GM19023 (cell line): Measurements from ENCODE around the gene TMEM120B.
A peak's percentile ranks its signal among the peaks of the same experiment; 100 is the strongest.

Experiments used
- ATAC-seq: cut with Tn5 transposase; IDR thresholded peaks from one replicate; pipeline ENCODE4 v1.9.1; 2021; ENCODE audit warnings: mild to moderate bottlenecking, moderate library complexity; ENCODE audit not compliant: unreplicated experiment

TMEM120B gene

GRCh38 chr12:121770388-121770787 lies 57.8 kb downstream of the TMEM120B start:
- ATAC-seq, result no peak

- ATAC-seq, result no peak
Observed at GRCh38 chr12:121770813-121771625, 58.5 kb downstream of the TMEM120B start.

DNA sequence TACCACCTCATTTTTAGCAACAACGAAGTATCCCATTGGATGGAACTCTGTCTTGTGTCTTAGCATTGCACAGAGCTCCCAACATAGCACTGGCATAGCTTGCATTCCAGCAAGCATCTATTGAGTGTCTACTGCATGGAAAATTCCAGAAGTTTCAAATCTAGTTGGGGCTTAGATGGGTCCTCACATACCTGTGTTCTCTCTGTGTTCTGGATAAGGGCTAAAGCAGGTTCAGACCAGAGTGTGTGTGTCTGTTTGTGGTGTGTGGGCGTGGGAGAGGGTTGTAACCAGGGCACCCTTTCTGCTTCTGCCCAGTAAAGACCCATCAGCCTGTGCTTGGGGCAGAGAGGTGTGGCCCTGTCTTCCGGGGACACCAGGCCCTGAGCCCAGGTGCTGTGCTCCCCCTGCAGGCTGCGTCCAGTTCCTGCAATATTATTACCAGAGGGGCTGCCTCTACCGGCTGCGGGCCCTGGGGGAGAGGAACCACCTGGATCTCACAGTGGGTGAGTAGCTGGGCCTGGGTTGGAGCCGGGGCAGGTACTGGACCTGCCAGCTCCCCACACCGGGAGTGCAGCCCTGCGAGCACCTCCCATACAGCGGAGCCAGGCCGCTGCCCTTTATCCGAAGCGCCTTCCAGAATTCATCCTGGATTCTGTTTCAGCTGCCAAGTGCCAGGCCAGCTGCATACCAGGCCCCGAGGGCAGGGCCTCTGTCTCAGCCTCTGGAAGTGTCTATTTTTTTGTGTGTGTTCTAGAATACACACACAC lies 60.6 kb downstream of the TMEM120B start:
- peak; percentile 73 for ATAC-seq

- no peak for ATAC-seq
Observed at GRCh38 chr12:121774968-121775474, 62.5 kb downstream of the TMEM120B start.

- no peak for ATAC-seq
Observed at GRCh38 chr12:121775501-121775900, 62.9 kb downstream of the TMEM120B start.

GRCh38 chr12:121776190-121777098 lies 63.9 kb downstream of the TMEM120B start:
- ATAC-seq, result peak; percentile 50

- ATAC-seq, result no peak
Observed at GRCh38 chr12:121778567-121779421, 66.2 kb downstream of the TMEM120B start.

GRCh38 chr12:121779422-121779895 lies 66.9 kb downstream of the TMEM120B start:
- ATAC-seq, result no peak

GRCh38 chr12:121780429-121780828 lies 67.9 kb downstream of the TMEM120B start:
- no peak for ATAC-seq

DNA sequence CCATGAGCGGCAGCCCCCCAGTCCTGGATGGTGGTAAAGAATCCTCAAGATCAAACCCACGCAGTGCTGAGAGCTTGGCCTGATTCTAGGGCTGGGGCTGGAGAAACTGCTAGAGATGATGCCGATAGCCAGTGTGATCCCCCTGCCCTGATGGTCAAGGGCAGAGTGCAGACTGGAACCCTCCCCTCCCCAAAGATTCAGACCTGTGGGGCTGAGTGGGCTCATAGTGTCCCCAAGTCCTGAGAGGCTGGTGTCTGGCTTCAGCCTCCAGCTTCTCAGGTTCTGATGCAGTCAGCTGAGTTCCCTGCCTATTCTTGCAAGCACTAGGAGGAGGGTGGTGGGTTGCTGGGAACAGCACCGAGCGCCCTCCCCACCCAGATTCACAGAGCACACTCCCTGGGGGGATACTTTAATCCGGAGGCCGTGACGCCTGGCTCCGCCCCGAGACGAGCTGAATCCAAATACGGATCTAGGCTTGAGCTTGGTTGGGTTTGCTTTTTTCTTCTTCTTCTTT lies 69.0 kb downstream of the TMEM120B start:
- peak; percentile 30 for ATAC-seq

DNA sequence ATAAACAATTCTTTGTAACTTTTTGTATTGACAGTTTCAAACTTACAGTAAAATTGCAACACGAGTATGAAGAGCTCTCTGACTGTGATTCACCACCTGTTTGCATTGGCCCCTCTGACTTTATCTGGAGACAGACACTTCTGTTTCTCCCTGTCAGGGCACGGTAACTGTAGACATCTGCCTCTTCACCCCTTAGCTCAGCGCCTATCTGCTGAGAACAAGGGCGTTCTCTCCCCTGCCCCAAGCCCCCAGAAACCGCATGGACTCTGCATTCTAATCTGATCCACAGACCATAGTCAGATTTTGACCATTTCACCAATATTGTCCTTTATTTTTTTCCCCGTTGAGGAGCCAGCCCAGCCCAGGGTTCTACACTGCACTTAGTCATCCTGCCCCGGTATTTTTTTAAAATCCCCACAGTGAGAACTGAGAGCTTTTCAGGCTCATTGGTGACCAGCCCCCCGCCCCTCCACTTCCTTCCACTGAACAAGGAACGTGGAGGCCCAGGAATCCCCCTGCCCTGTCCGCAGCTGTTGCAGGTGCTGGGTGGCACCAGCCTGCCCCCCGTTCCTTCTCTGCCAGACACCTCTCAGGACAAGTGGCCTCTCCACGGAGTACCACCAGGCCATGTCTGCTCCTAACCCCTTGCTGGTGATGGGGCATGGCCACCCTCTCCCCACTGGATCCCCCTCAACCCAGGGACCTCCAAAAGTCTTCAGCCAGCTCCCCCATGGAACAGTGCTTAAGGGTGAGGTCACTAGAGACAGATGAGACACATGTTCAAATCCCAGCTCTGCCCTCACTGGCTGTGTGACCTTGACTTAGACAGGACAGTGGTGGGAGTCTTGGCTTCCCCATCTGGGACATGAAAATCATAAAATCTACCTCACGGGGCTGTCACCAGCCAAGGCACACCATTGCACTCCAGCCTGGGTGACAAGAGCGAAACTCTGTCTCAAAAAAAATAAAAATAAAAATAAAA lies 69.7 kb downstream of the TMEM120B start:
- peak; percentile 57 for ATAC-seq

- no peak for ATAC-seq
Observed at GRCh38 chr12:121783766-121784165, 71.2 kb downstream of the TMEM120B start.

DNA sequence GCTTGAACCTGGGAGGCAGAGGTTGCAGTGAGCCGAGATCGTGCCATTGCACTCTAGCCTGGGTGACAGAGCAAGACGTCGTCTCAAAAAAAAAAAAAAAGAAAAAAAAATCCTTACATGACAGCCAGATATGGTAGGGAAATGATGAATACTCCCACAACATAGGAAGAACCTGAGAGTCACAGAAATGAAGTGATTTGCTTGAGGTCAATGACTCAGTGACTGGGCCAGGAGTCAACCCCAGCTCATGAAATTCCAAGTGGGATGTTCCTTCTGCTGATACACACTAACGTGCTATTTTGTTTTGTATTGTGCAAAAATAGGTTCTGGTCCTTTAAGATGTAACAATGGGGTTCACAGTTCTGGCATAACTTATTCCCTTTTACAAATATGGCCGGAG lies 71.9 kb downstream of the TMEM120B start:
- no peak for ATAC-seq

GRCh38 chr12:121786440-121786825 lies 73.9 kb downstream of the TMEM120B start:
- ATAC-seq, result no peak

DNA sequence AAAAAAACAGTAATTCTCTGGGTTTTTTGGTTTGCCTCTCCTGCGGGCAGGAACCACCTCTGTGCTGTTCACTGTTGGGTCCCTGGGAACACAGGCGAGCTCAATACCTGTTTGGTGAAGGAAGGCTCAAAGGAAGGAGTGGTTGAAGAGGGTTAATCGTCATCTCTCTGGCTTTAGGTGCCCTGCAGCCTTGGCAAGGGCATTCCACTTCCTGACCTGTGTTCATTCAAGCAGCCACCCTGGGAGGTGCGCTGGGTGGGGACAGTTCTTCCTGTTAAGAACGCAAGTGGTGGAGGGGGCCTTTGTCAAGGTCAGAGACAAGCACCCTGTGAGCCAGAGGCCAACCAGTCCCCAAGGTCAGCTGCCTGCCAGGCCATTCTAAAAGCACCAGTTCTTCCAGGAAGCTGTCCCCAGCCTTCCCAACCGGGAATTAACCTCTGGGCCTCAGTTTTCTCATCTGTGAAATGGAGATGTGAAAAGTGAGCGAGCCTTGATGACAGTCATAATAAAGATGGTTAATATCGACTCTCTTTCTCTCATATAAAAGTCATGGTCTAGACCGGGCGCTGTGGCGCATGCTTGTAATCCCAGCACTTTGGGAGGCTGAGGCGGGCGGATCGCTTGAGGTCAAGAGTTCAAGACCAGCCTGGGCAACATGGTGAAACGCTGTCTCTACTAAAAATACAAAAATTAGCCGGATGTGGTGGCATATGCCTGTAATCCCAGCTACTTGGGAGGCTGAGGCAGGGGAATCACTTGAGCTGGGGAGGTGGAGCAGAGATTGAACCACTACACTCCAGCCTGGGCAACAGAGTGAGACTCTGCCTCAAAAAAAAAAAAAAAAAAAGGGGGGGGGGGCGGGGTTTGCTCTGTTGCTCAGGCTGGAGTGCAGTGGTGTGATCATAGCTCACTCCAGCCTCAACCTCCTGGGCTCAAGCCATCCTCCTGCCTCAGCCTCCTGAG lies 74.8 kb downstream of the TMEM120B start:
- ATAC-seq, result no peak

DNA sequence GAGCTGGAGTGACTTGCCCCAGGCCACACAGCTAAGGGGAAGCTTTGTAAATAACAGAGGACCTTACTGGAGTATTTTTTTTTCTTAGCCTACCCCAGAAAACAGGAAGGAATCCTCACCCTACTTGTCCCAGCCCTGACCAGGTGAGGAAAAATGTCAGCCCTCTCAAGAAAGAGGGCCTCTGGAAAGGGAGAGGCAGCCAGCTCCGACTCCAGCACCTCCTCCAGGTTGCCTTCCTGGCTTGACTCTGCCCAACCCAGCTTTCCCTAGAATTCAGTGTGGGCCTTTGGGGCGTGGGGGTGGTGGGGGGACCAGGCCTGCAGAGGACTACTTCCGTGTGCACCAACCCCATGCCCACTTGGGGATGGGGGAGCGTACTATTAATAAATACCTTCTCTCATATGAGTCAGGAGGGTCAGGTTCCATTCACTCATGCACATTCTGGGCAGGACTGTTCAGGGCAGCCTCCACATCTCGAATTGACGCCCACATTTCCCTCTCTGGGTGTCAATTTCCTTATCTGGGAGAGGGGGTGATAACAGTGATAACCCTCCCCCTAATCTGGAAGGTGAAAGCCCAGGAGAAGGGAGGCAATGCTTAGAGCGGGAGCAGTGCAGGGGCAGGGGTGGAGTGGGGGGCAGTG lies 75.7 kb downstream of the TMEM120B start:
- no peak for ATAC-seq
